Measurements from ENCODE around the gene TTC1. TPM values are rescaled to one million over a fixed set of nuclear protein-coding genes. Genes with fewer than 3 reads are reported as not detected.

TTC1 gene
- total RNA-seq, 2 experiments from 2014 or later: 53.6 to 54.3 TPM

- Mint-ChIP-seq H3K4me1 (ENCODE audit: low read depth) (peaks cover 12% of the 10 kb centered on the region), H3K9me3 (no peaks in the 10 kb centered on the region), H3K27me3 (peaks cover 46% of the 10 kb centered on the region), H3K4me3 (peak overlapping the region; percentile 42), H3K27ac (no peak overlapping the region), H3K36me3 (no peaks in the 10 kb centered on the region)
- no peak for DNase-seq
- intact Hi-C loops (cut with micrococcal nuclease): no loop called here
- ChIA-PET CTCF (interaction anchor here (1.0 kb wide), 1 partner anchor 49 kb away, joined by 4 read pairs; no protein-coding TSS in a partner anchor), POLR2A (no interaction called here)
These were observed 36.2 kb upstream of the TTC1 start for GRCh38 chr5:159972538-159973362.

GRCh38 chr5:159975462-159976019 is 33.4 kb upstream of the TTC1 start:
- Mint-ChIP-seq H3K4me1 (ENCODE audit: low read depth) (peaks cover 12% of the 10 kb centered on the region), H3K36me3 (no peaks in the 10 kb centered on the region), H3K27me3 (peaks cover 38% of the 10 kb centered on the region), H3K27ac (no peak overlapping the region), H3K4me3 (no peak overlapping the region), H3K9me3 (no peaks in the 10 kb centered on the region)
- intact Hi-C loops (cut with micrococcal nuclease): no loop called here
- DNase-seq: no peak
- ChIA-PET CTCF (no interaction called here), POLR2A (no interaction called here)

- H3K4me1 Mint-ChIP-seq (ENCODE audit: low read depth): peaks cover 6% of the 10 kb centered on the region
- no peak for DNase-seq
- intact Hi-C loops (cut with micrococcal nuclease): no loop called here
- H3K36me3 Mint-ChIP-seq: no peaks in the 10 kb centered on the region
- ChIA-PET CTCF (interaction anchor here (1.0 to 1.6 kb wide), 3 partner anchors 10 to 820 kb away, joined by 3 to 4 read pairs (median 3); no protein-coding TSS in a partner anchor), POLR2A (no interaction called here)
- H3K27me3 Mint-ChIP-seq: peaks cover 31% of the 10 kb centered on the region
- H3K27ac Mint-ChIP-seq: no peak overlapping the region
- H3K9me3 Mint-ChIP-seq: no peaks in the 10 kb centered on the region
- H3K4me3 Mint-ChIP-seq: no peak overlapping the region
These were observed 32.0 kb upstream of the TTC1 start for GRCh38 chr5:159976921-159977320.

GRCh38 chr5:159978358-159978757 is 30.6 kb upstream of the TTC1 start:
- CTCF ChIA-PET: interaction anchor here (0.9 kb wide), 1 partner anchor 9 kb away, joined by 5 read pairs; no protein-coding TSS in a partner anchor
- intact Hi-C loops (cut with micrococcal nuclease): no loop called here
- Mint-ChIP-seq H3K9me3 (no peaks in the 10 kb centered on the region), H3K4me1 (ENCODE audit: low read depth) (no peaks in the 10 kb centered on the region), H3K36me3 (no peaks in the 10 kb centered on the region), H3K27ac (no peak overlapping the region), H3K27me3 (peaks cover 26% of the 10 kb centered on the region), H3K4me3 (no peak overlapping the region)
- POLR2A ChIA-PET: no interaction called here
- DNase-seq: no peak

DNA sequence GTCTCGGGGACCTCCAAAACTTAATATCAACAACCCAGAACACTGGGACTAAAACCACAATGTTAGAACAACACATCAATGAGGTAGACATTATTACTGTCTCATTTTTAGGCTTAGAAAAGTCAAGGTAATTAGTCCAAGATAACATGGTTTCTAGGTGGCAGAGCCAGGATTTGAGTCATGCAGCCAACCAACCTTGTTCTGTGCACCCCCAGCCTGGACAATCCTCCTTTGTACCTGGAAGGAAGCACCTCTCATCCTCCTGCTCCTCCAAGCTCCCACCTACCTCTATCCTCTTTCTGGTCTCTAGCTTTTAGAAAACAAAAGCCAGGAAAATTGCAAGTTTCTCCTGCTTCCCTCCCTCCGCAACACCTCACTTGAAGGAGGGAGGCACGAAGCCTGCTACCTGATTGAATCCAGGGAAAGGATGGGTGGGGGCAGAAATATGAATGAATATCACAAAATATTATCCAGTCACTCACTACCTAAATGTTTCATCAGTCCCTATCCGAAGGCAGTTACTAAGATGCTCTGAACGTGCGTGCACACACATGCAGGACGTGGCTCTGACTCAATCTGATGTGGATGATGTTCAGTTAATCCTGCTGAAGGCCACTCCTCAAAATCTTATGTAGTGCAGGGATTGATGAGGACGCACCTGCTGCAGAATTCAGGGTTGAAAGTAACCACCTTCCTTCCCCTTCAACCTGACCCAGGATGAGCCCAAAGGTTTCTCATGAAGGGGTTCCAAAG is 26.3 kb upstream of the TTC1 start:
- Mint-ChIP-seq H3K36me3 (no peaks in the 10 kb centered on the region), H3K27ac (no peak overlapping the region), H3K4me3 (no peak overlapping the region), H3K4me1 (ENCODE audit: low read depth) (peaks cover 3% of the 10 kb centered on the region), H3K9me3 (no peaks in the 10 kb centered on the region), H3K27me3 (peaks cover 19% of the 10 kb centered on the region)
- ChIA-PET POLR2A (no interaction called here), CTCF (no interaction called here)
- DNase-seq: no peak
- intact Hi-C loops (cut with micrococcal nuclease): no loop called here

- peaks cover 3% of the 10 kb centered on the region for H3K4me1 Mint-ChIP-seq (ENCODE audit: low read depth)
- ChIA-PET CTCF (interaction anchor here (0.6 to 4.4 kb wide), 51 partner anchors 8 to 831 kb away, joined by 3 to 60 read pairs (median 4); partner anchors contain the start of gene ADRA1B), POLR2A (interaction anchor here (0.6 to 1.2 kb wide), 2 partner anchors 22 to 413 kb away, joined by 3 read pairs; partner anchors contain the start of genes FAM200C and TTC1)
- H3K4me3 Mint-ChIP-seq: peak overlapping the region; percentile 45
- H3K36me3 Mint-ChIP-seq: no peaks in the 10 kb centered on the region
- H3K27ac Mint-ChIP-seq: no peak overlapping the region
- peaks cover 18% of the 10 kb centered on the region for H3K27me3 Mint-ChIP-seq
- intact Hi-C loops (cut with micrococcal nuclease): loop anchor here (1.0 to 5.0 kb wide), 5 partner anchors 471 to 830 kb away; partner anchors contain the start of gene IL12B
- H3K9me3 Mint-ChIP-seq: no peaks in the 10 kb centered on the region
- peak; percentile 82 for DNase-seq
These were observed 21.8 kb upstream of the TTC1 start for GRCh38 chr5:159987031-159987674.

DNA sequence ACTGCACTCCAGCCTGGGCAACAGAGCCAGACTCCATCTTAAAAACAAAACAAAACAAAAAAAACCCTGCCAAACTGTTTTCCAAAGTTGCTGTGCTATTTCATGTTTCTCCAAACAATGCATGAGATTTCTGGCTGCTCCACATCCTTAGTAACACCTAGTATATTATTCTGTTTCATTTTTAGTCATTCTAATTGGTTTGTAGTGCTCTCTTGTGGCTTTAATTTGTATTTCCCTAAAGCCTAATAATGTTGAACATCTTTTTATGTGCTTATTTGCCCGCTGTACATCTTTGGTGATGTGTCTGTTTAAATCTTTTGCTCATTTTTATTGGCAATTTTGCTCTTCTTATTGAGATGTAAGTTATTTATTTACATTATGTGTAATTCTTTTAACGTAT is 18.4 kb upstream of the TTC1 start:
- Mint-ChIP-seq H3K4me1 (ENCODE audit: low read depth) (peaks cover 3% of the 10 kb centered on the region), H3K27ac (no peak overlapping the region), H3K9me3 (peaks cover 8% of the 10 kb centered on the region), H3K36me3 (no peaks in the 10 kb centered on the region), H3K4me3 (no peak overlapping the region), H3K27me3 (peaks cover 23% of the 10 kb centered on the region)
- no peak for DNase-seq
- ChIA-PET POLR2A (no interaction called here), CTCF (interaction anchor here (0.7 kb wide), 1 partner anchor 28 kb away, joined by 3 read pairs; no protein-coding TSS in a partner anchor)
- intact Hi-C loops (cut with micrococcal nuclease): no loop called here

- no peak overlapping the region for H3K4me3 Mint-ChIP-seq
- H3K27ac Mint-ChIP-seq: no peak overlapping the region
- POLR2A ChIA-PET: no interaction called here
- CTCF ChIA-PET: no interaction called here
- H3K27me3 Mint-ChIP-seq: peaks cover 23% of the 10 kb centered on the region
- peaks cover 8% of the 10 kb centered on the region for H3K9me3 Mint-ChIP-seq
- no peaks in the 10 kb centered on the region for H3K36me3 Mint-ChIP-seq
- DNase-seq: no peak
- intact Hi-C loops (cut with micrococcal nuclease): no loop called here
- H3K4me1 Mint-ChIP-seq (ENCODE audit: low read depth): peaks cover under 1% of the 10 kb centered on the region
These were observed 16.4 kb upstream of the TTC1 start for GRCh38 chr5:159992566-159992965.

DNA sequence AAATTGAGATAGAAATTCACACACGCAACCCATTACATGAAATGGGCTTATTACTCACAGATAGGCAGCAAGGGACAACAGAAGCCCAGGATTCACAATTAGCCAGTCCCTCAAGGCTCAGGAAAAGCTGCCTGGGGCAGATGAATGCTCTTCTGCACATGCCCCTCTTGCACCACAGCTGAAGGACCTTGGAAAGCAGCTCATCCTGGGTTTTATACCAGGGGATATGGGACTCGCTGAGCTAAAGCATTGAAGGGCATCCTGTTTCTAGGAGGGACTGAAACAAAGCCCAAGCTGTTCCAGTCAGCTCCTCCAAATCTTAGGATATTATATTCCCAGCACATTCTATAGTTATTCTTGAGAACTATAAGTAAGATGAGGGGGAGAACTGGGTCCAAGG is 15.7 kb upstream of the TTC1 start:
- Mint-ChIP-seq H3K4me3 (no peak overlapping the region), H3K36me3 (no peaks in the 10 kb centered on the region), H3K9me3 (peaks cover 8% of the 10 kb centered on the region), H3K27me3 (peaks cover 23% of the 10 kb centered on the region), H3K4me1 (ENCODE audit: low read depth) (no peaks in the 10 kb centered on the region), H3K27ac (no peak overlapping the region)
- POLR2A ChIA-PET: no interaction called here
- CTCF ChIA-PET: no interaction called here
- no peak for DNase-seq
- intact Hi-C loops (cut with micrococcal nuclease): no loop called here

- Mint-ChIP-seq H3K9me3 (peaks cover 8% of the 10 kb centered on the region), H3K4me1 (ENCODE audit: low read depth) (no peaks in the 10 kb centered on the region), H3K4me3 (no peak overlapping the region), H3K36me3 (no peaks in the 10 kb centered on the region), H3K27ac (no peak overlapping the region), H3K27me3 (peaks cover 20% of the 10 kb centered on the region)
- CTCF ChIA-PET: interaction anchor here (1.3 kb wide), 1 partner anchor 9 kb away, joined by 7 read pairs; no protein-coding TSS in a partner anchor
- DNase-seq: no peak
- POLR2A ChIA-PET: no interaction called here
- intact Hi-C loops (cut with micrococcal nuclease): no loop called here
These were observed 13.0 kb upstream of the TTC1 start for GRCh38 chr5:159995907-159996306.

DNA sequence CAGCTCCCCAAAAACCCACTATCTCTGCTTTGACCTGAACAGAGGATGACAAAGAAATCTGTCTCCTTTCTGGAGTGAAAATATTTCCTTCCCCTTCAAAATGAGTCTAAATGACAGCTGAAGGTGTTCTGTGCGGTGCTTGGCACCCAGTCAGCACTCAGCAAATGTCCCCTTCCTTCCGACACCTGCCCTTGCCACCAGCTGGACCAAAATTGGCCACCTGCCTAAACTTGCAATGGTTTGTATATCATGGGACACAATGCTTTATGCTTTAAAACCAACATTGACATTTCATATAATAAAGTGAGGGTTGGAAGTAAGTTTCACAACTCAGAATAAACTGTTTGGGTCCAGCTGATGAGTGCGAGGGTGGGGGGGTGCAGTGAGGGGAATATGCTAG is 7.5 kb upstream of the TTC1 start:
- no peaks in the 10 kb centered on the region for H3K36me3 Mint-ChIP-seq
- no peaks in the 10 kb centered on the region for H3K9me3 Mint-ChIP-seq
- no peak overlapping the region for H3K4me3 Mint-ChIP-seq
- intact Hi-C loops (cut with micrococcal nuclease): no loop called here
- no peak overlapping the region for H3K27ac Mint-ChIP-seq
- H3K27me3 Mint-ChIP-seq: peaks cover 9% of the 10 kb centered on the region
- H3K4me1 Mint-ChIP-seq (ENCODE audit: low read depth): no peaks in the 10 kb centered on the region
- ChIA-PET POLR2A (no interaction called here), CTCF (interaction anchor here (1.4 to 4.1 kb wide), 2 partner anchors 14 to 21 kb away, joined by 3 to 14 read pairs; no protein-coding TSS in a partner anchor)
- DNase-seq: no peak

DNA sequence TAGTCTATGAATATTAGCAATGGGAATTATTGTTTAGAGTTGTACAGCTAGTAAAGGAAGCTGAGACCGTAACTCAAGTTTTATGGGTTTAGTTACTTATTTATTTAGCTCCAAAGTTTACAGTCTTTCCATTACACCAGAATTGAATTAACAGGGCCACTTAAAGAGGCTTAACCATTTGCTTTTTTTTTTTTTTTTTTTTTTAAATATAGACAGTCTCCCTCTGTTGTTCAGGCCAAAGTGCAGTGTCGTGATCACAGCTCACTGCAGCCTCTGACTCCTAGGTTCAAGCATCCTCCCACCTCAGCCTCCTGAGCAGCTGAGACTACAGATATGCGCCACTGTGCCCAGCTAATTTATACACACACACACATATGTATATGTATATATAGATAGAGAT is 1.4 kb upstream of the TTC1 start:
- POLR2A ChIA-PET: no interaction called here

More for the DNA sequence above, 1.4 kb upstream of the TTC1 start:
- no peak overlapping the region for H3K4me3 Mint-ChIP-seq
- no peaks in the 10 kb centered on the region for H3K27me3 Mint-ChIP-seq
- peaks cover 22% of the 10 kb centered on the region for H3K4me1 Mint-ChIP-seq (ENCODE audit: low read depth)
- no peak for DNase-seq
- intact Hi-C loops (cut with micrococcal nuclease): no loop called here
- peaks cover 12% of the 10 kb centered on the region for H3K36me3 Mint-ChIP-seq
- no peaks in the 10 kb centered on the region for H3K9me3 Mint-ChIP-seq
- no peak overlapping the region for H3K27ac Mint-ChIP-seq
- CTCF ChIA-PET: interaction anchor here (5.1 kb wide), 1 partner anchor 13 kb away, joined by 65 read pairs; no protein-coding TSS in a partner anchor
